Measurements from ENCODE around the gene MRPL57.

- TF ChIP-seq REST (IDR thresholded peaks at IDR 0.05; ENCODE audit: insufficient read depth in 1 of 2, low read depth in 2 of 2, low read length in 2 of 2) (no peak), TAF1 (IDR thresholded peaks at IDR 0.05; ENCODE audit: borderline replicate concordance, insufficient read depth, low read length) (no peak), POLR2AphosphoS5 (IDR thresholded peaks at IDR 0.05; ENCODE audit: low read depth, low read length) (no peak)
Measured at GRCh38 chr13:21150013-21150412, 26.4 kb upstream of the MRPL57 start.

Measured in PFSK-1 (cell line).